ENCODE measurements around the gene NDUFB7.

GRCh38 chr19:14615623-14616022 lies 43.8 kb upstream of the NDUFB7 start:
- TF ChIP-seq CTCF (IDR thresholded peaks at IDR 0.05; ENCODE audit: low read depth, low read length, poor library complexity, severe bottlenecking): no peak
- TF ChIP-seq EZH2phosphoT487 (IDR thresholded peaks at IDR 0.05; ENCODE audit: borderline replicate concordance, low read length): no peak

All from DOHH2 (cell line).